Activated naive CD4-positive, alpha-beta T cell treated with Interleukin-2 at 50 U/mL for 16 hours (primary cell): ENCODE measurements around the gene XRN2.

Experiments
- DNase-seq: peaks from one replicate; pipeline ENCODE4 v3.0.0-alpha.2; 2020

Gene XRN2

DNA sequence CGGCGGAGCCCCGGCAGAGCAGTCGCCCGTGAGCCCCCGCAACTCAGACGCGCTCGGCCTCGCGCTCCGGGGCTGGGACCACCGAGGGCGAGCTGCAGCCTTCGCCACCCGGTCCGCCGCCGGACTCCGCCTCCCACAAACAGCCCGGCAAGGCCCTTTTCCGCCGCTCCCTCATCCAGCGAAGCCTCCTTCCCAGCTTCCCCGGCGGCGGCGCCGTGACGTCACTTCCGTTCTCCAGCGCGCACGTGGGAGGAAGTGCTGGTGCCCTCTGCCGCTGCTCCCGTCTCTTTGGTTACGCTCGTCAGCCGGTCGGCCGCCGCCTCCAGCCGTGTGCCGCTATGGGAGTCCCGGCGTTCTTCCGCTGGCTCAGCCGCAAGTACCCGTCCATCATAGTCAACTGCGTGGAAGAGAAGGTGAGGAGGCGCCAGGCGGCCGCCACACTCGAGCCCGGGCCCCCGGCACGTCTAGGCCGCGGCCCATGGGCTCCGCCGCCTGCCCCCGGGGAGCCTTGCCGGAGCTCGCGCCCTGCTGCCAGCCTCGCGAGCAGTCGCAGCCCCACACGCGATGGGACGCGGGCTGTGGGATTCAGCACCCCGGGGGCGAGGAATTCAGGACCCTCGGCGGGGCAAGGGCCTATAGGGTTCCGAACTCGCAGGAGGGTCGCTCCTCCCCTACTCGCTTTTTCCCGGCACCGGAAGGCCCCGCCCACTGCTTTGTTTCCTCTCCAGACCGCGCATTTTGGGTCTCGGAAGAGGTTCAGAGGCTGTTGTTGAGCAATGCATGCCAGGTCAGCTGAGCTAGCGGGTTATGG is at the start of gene XRN2:
TSS of gene XRN2 (plus strand) at position 271 of the 811 bp plus-strand sequence. CDS start at position 339, 68 bp downstream.
- peak; percentile 97 for DNase-seq

GRCh38 chr20:21257192-21257591 is 45.9 kb upstream of the XRN2 start:
- DNase-seq = no peak

GRCh38 chr20:21258411-21258810 is 44.7 kb upstream of the XRN2 start:
- DNase-seq = no peak

DNA sequence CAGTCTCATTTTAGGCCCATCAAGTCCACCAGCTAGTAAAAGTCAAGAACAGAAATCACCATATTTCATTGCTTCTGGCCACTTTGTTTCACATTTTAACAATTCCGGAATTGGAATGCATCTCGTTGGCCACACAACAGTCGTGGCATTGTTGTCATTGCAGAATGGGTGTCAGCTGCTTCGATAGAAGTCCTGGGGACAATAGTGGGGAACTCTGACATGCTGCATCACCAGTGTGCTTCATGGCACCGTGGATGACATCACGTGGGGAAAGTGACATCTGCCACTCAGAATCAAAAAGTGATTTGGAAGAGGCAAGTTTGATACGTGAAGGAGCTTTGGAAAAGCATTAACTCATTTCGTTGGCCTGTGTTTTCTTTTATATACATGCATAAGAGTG is 43.8 kb upstream of the XRN2 start:
- DNase-seq = no peak

DNA sequence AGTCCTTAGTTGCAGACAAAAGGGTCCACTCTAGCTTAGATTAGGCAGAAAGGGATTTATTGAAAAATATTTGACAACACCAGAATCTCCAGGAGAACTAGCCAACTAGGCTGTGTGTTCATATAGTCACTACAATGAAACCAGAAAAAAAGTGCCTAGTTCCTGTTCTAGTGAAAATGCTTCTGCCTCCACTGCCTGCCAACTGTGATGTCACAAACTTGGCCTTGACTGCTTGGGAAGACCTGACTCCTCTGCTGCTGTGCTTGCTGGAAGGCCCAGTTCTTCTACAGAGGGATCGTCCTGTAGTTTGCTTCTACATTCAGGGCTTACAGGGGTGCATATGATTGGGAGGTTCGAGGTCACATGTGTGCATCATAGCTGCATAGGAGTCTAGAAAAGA is 40.3 kb upstream of the XRN2 start:
- no peak for DNase-seq

- DNase-seq = no peak
Measured at GRCh38 chr20:21265261-21266190, 37.6 kb upstream of the XRN2 start.

DNA sequence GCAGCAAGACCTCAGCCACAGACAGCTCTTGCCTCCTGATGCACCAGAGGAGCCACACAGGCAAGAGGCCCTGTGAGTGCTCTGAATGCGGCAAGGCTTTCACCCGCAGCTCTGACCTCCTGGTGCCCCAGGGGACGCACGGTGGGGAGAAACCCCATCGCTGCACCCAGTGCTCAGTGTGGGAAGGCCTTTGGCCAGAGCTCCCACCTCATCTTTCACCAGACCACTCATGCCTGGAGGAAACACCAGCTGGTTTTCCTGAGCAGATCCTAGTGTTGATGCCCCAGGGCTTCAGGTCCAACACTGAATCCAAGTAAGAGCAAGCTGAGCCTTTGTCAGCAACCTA is 37.0 kb upstream of the XRN2 start:
- DNase-seq = no peak

DNA sequence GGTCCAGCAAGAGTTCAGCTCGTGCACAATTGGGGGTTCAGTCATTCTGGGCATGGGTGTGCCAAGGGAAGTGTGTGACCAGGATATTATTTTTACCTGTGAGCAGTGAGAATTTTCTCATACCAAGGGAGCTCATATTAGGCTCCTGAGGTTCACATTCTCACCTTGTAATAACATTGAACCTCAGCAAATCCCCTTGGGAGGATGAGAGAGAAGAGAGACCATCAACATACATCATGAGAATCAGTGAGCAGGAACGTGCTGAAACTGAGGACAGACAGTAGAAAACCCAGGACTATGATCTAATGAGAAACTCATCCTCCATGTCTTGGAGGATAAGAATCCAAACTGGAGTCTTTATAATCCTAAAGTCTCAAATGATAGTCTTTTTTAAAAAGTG is 33.4 kb upstream of the XRN2 start:
- DNase-seq = no peak

GRCh38 chr20:21270806-21271205 is 32.3 kb upstream of the XRN2 start:
- DNase-seq = no peak

DNA sequence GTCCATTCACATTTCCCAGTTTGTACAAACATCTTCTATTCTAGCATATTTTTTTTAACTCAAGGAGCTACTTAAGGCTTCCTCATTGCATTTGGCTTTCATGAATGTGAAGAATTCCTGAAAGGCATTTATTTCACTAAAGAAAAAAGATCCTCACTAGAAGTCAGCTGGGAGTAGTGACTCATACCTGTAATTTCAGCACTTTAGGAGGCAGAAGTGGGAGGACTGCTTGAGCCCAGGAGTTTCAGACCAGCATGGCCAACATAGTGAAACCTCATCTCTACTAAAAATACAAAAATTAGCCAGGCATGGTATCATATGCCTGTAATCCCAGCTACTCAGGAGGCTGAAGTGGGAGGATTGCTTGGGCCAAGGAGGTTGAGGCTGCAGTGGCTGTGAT is 30.9 kb upstream of the XRN2 start:
- DNase-seq = no peak

GRCh38 chr20:21272679-21273078 is 30.5 kb upstream of the XRN2 start:
- no peak for DNase-seq

DNA sequence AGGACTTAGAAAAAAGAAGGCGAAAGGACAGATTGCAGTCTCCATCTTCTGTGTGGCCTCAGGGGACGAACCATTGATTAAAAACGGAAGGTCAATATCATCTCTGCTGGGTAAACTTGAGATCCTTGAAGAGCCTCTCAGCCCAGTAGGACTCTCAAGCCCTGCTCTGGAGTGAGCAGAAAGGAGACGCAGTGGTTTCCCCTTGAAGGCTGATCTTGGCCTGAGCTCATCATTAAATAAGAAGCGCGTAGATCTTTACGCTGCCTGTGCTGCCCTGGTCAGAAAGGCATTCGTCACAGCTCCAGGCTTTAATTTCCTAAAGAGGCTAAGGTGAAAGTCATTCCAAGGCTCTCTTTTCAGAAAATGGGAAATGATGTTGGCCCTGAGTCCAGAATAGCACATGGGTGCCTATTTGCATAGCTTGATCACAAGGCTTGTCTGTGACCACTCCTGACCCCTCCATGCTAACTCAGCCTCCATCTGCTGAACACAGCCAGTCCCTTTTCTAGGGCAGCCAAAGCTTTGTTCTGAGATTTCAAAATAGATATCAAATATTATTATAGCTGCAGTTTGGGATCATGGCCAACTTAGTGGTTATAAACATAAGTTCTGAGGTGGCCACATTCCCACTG is 29.3 kb upstream of the XRN2 start:
- DNase-seq = no peak

DNA sequence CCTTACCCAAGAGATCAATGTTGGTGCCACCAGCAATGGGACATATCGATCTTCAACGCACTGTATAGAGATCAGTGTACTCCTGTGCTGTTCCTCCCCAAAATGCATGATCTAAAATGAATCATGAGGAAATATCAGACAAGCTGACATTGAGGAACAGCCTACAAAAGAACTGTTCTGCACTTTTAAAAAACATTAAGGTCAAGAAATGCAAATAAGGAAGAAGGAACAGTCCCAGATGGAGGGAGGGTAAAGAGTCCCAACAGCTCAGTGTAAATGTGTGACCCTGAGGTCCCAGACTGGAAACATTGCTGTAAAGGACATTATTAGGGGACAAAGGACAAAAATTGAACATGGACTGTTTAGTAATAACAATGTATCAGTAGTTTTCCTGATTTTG is 24.3 kb upstream of the XRN2 start:
- DNase-seq = no peak

- no peak for DNase-seq
Measured at GRCh38 chr20:21279706-21280521, 23.2 kb upstream of the XRN2 start.

GRCh38 chr20:21280522-21281016 is 22.6 kb upstream of the XRN2 start:
- DNase-seq = no peak

- DNase-seq = no peak
Measured at GRCh38 chr20:21286775-21287174, 16.4 kb upstream of the XRN2 start.

DNA sequence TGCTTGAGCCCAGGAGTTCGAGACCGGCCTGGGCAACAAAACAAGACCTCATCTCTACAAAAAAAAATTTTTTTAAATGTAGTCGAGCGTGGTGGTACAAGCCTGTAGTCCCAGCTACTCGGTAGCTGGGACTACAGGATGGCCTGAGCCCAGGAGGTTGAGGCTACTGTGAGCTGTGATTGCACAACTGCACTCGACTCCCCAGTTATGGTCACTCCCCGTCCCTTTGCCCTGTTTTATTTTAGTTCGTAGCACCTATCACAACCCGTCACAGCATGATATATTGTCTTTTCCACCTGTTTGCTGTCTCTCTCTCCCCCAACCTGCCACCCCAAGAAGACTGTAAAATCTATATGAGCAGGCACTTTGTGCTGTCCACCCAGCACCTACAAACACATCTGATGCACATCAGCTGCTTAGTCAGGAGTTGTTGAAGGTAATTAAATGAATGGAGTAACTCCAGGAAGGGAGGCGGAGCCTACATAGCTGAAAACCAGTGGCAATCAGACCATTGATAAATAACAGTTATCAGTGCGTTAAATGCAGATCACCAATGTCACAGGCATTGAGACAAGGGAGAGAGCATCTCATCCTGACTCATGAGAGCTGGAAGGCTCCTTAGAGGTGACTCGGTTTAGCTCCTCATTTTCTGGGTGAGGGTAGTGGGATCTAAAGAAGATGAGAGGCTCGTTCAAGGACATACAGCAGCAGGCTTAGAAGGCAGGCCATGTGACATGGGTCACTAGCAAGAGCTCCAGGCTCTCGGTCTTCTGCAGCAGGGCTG is 14.4 kb upstream of the XRN2 start:
- DNase-seq = no peak

- DNase-seq = no peak
Measured at GRCh38 chr20:21289651-21290050, 13.5 kb upstream of the XRN2 start.

- no peak for DNase-seq
Measured at GRCh38 chr20:21291026-21291425, 12.1 kb upstream of the XRN2 start.

DNA sequence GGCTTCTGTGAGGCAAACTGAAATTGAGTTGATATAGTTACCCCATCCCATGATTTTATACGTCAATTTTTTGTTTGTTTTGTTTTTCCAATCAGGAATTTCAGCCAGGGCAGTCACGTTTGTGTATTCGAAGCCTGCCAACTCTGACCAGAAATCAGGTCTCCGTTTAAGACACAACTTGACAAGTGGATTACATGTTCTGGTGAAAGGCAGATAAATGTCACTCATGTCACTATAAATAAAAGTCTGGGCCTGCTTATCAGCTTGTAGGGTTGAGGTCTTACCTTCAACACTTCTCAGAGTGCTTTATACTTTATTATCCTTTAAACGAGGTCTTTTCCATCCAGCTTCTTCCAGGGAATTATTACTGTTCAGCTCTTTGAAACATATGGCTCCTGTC is 8.4 kb upstream of the XRN2 start:
- DNase-seq = no peak

GRCh38 chr20:21301940-21302663 is 1.0 kb upstream of the XRN2 start:
- DNase-seq = no peak
